Measurements from ENCODE around the gene PGLYRP2. TPM values are rescaled to one million over a fixed set of nuclear protein-coding genes. Genes with fewer than 3 reads are reported as not detected.
A peak's percentile ranks its signal among the peaks of the same experiment; 100 is the strongest.
"Not testable (repeated sequence)": the region's sequence is repeated elsewhere in the genome, so short reads cannot be mapped to it uniquely, and the experiment has no call there.

Gene PGLYRP2
- total RNA-seq, 4 donors from 2014 or later, result not detected

GRCh38 chr19:15475169-15475568 lies 4.1 kb downstream of the PGLYRP2 start:
- intact Hi-C loops (cut with DNase I), result no loop called here
- no peak for DNase-seq (ENCODE audit: extremely low spot score)
- Histone ChIP-seq H3K27me3 (peaks cover 0 to 24% (median 4%) of the 10 kb centered on the region in 4 donors), H3K4me1 (peaks cover 0 to 2% (median 0%) of the 10 kb centered on the region in 4 donors), H3K4me3 (no peak overlapping the region), H3K36me3 (no peaks in the 10 kb centered on the region), H3K27ac (replicated peaks in 1 of 4) (no peak overlapping the region), H3K9me3 (peaks cover 0 to 5% (median 0%) of the 10 kb centered on the region in 4 donors)
- no peak for TF ChIP-seq CTCF (IDR thresholded peaks at IDR 0.05)
- no peak for TF ChIP-seq EP300 (IDR thresholded peaks at IDR 0.05)
- TF ChIP-seq POLR2A (IDR thresholded peaks at IDR 0.05; ENCODE audit: low read depth), result no peak
- TF ChIP-seq POLR2AphosphoS5 (IDR thresholded peaks at IDR 0.05), result no peak
- 85% methylated on average over 4 of the region's 4 CpGs for WGBS

- H3K4me1 ChIP-seq, result peaks cover 7 to 15% (median 10%) of the 10 kb centered on the region in 4 donors
- intact Hi-C loops (cut with DNase I); H3K36me3 ChIP-seq; H3K27ac ChIP-seq (replicated peaks in 1 of 4); DNase-seq (ENCODE audit: extremely low spot score); H3K9me3 ChIP-seq; H3K4me3 ChIP-seq: not testable (repeated sequence)
- WGBS, result 69% methylated on average over 4 of the region's 4 CpGs
- H3K27me3 ChIP-seq, result peaks cover 0 to 37% (median 13%) of the 10 kb centered on the region in 4 donors
Observed at GRCh38 chr19:15473821-15474220, 5.5 kb downstream of the PGLYRP2 start.

GRCh38 chr19:15471639-15472101 lies 7.6 kb downstream of the PGLYRP2 start:
- TF ChIP-seq POLR2AphosphoS5 (IDR thresholded peaks at IDR 0.05) (no peak), EP300 (IDR thresholded peaks at IDR 0.05) (no peak), POLR2A (IDR thresholded peaks at IDR 0.05; ENCODE audit: low read depth) (no peak), CTCF (IDR thresholded peaks at IDR 0.05) (no peak)
- intact Hi-C loops (cut with DNase I), result no loop called here
- DNase-seq (ENCODE audit: extremely low spot score), result no peak
- no peak overlapping the region for H3K27ac ChIP-seq (replicated peaks in 1 of 4)
- H3K36me3 ChIP-seq, result no peaks in the 10 kb centered on the region
- no peak overlapping the region for H3K4me3 ChIP-seq
- H3K4me1 ChIP-seq, result peaks cover 7 to 15% (median 10%) of the 10 kb centered on the region in 4 donors
- H3K9me3 ChIP-seq, result peaks cover 0 to 5% (median 0%) of the 10 kb centered on the region in 4 donors
- WGBS, result 51% methylated on average over 20 of the region's 31 CpGs
- H3K27me3 ChIP-seq, result peaks cover 0 to 54% (median 17%) of the 10 kb centered on the region in 4 donors

DNA sequence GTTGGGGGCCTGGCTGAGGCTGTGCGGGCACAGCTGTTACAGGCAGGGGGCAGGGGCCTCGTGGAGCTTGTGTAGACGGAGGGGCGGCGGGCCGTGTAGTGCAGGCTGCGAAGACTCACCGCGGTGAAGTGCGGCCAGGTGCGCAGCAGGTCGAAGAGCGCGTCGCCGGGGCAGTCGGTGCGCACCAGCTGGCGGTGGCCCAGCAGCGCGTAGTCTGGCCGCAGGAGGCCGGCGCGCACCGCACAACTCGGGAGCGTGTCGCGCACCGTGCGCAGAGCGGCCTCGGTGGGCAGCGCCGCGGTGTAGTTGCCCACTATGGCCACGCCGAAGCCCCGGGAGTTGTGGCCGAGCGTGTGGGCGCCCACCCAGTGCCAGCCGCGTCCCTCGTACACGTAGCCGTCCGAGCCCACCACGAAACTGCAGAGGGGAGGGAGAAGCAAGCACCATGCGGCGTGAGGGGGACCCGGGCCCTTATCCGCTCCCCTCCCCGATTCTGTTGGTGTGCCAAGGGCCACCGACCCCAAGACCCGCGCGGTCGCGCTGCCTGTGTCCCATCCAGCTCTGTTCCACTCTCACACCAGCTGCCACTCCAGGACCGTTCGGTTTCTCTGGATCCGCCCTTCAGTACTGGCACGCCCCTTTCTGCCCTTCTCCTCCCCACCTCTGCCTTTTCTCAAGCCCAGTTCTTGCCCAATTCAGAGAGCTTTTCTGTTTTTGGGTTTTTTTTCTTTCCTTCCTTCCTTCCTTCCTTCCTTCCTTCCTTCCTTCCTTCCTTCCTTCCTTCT lies 9.6 kb downstream of the PGLYRP2 start:
- H3K27ac ChIP-seq (replicated peaks in 1 of 4), result no peak overlapping the region
- 5% methylated on average over 14 of the region's 65 CpGs for WGBS
- peak overlapping the region; percentile 28 to 54 (median 40) for H3K4me3 ChIP-seq
- TF ChIP-seq POLR2AphosphoS5 (IDR thresholded peaks at IDR 0.05), result no peak
- TF ChIP-seq CTCF (IDR thresholded peaks at IDR 0.05), result no peak
- no peak for TF ChIP-seq POLR2A (IDR thresholded peaks at IDR 0.05; ENCODE audit: low read depth)
- no peak for TF ChIP-seq EP300 (IDR thresholded peaks at IDR 0.05)
- H3K36me3 ChIP-seq, result no peaks in the 10 kb centered on the region
- H3K27me3 ChIP-seq, result peaks cover 0 to 73% (median 21%) of the 10 kb centered on the region in 4 donors
- peaks cover 7 to 15% (median 12%) of the 10 kb centered on the region in 4 donors for H3K4me1 ChIP-seq
- no peaks in the 10 kb centered on the region for H3K9me3 ChIP-seq
- DNase-seq (ENCODE audit: extremely low spot score), result no peak
- intact Hi-C loops (cut with DNase I), result no loop called here

DNA sequence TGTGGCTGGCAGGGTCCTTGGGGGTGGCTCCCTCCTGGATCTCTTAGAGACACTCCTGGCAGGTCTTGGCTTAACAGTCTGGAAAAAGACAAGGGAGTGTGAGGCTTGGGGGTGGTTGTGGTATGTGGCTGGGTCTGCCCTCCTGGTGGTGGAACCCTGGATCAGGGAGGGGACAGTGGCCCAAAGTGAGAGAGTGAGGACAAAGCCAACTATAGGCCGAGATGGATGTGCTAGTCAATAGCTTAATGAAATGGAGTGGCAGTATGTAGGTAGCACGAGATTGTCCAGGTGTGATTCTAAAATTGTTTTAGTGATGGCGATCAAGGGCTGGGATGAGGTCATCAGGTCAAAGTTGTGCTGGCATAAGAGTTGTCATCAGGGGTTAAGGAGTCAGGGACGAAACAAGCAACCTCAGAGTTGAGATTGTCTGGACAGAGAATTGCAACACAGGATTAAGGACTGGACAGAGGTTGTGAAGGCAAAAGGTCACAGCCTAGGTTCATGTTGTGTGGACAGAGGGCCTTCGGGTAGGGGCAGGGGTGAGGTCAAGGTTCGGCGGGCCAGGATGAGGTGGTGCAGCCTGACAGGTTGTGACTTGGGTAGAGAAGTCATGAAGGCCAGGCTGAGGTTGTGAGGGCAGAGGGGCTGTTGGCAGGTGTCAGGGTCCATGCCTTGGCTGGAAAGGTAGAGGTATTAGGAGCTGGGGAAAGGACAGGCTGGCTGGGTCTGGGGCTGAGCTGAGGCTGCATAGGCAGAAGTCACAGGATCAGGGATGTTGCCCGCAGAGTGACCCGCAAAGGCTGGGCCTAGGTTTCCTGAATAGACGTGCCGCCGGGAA lies 10.4 kb downstream of the PGLYRP2 start:
- Histone ChIP-seq H3K27ac (replicated peaks in 1 of 4) (no peak overlapping the region), H3K36me3 (no peaks in the 10 kb centered on the region), H3K4me1 (peaks cover 7 to 15% (median 12%) of the 10 kb centered on the region in 4 donors), H3K27me3 (peaks cover 0 to 81% (median 26%) of the 10 kb centered on the region in 4 donors), H3K9me3 (no peaks in the 10 kb centered on the region), H3K4me3 (peak overlapping the region in 3 of 4 donors; percentile 35 to 54 (median 45))
- 62% methylated on average over 10 of the region's 12 CpGs for WGBS
- DNase-seq (ENCODE audit: extremely low spot score), result no peak
- no peak for TF ChIP-seq POLR2AphosphoS5 (IDR thresholded peaks at IDR 0.05)
- TF ChIP-seq POLR2A (IDR thresholded peaks at IDR 0.05; ENCODE audit: low read depth), result no peak
- no peak for TF ChIP-seq EP300 (IDR thresholded peaks at IDR 0.05)
- no peak for TF ChIP-seq CTCF (IDR thresholded peaks at IDR 0.05)
- intact Hi-C loops (cut with DNase I), result no loop called here

All from esophagus muscularis mucosa (tissue), 4 donors.